PC-9 (cell line): Measurements from ENCODE around the gene SRPK1.

Source experiments
- EZH2 ChIP-seq: fragments of 200-600 bp; sonication (generic); IDR thresholded peaks from 2 replicates; pipeline ENCODE4 v1.8.0; 2017; ENCODE audit warnings: antibody characterized with exemption, low read depth
- TF ChIP-seq, protein P1 (sequence below): fragments of 200-600 bp; sonication (generic); conservative IDR thresholded peaks from 2 replicates; pipeline ENCODE4 v1.6.1; 2017; ENCODE audit warnings: mixed run types, antibody characterized with exemption, mild to moderate bottlenecking, moderate library complexity

- TF ChIP-seq, protein P1, sequence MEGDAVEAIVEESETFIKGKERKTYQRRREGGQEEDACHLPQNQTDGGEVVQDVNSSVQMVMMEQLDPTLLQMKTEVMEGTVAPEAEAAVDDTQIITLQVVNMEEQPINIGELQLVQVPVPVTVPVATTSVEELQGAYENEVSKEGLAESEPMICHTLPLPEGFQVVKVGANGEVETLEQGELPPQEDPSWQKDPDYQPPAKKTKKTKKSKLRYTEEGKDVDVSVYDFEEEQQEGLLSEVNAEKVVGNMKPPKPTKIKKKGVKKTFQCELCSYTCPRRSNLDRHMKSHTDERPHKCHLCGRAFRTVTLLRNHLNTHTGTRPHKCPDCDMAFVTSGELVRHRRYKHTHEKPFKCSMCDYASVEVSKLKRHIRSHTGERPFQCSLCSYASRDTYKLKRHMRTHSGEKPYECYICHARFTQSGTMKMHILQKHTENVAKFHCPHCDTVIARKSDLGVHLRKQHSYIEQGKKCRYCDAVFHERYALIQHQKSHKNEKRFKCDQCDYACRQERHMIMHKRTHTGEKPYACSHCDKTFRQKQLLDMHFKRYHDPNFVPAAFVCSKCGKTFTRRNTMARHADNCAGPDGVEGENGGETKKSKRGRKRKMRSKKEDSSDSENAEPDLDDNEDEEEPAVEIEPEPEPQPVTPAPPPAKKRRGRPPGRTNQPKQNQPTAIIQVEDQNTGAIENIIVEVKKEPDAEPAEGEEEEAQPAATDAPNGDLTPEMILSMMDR: peak; percentile 60
- no peak for TF ChIP-seq EZH2
Measured at GRCh38 chr6:35955970-35956369, 35.1 kb upstream of the SRPK1 start.
